CD4-positive, alpha-beta T cell treated with Interleukin-21 for 1 hour (primary cell): ENCODE results near the gene ADAMTS17.

ENCODE experiments used
- DNase-seq: peaks from one replicate; pipeline ENCODE4 v3.0.0-alpha.2; 2020

Gene ADAMTS17

GRCh38 chr15:100266166-100266565 lies 75.6 kb downstream of the ADAMTS17 start:
- DNase-seq: no peak

DNA sequence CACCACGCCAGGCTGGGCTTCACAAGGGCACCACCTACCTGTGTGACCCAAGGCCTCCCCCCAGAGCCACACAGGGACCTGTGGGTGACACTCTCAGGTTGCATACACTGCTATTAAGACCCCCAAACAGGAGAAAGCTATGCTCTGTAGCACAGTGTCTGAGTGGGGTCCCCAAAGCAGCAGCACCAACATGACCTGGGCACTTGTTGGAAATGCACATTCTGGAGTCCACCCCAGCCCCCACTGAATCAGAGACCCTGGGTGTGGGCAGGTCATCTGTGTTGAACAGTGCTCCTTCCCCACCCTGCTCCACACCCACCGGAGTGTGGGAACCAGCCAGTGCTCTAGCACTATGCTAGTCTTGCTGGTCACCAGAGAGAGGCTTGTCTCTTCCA lies 76.1 kb downstream of the ADAMTS17 start:
- DNase-seq: no peak

- no peak for DNase-seq
Measured at GRCh38 chr15:100264994-100265640, 76.7 kb downstream of the ADAMTS17 start.

- DNase-seq: no peak
Measured at GRCh38 chr15:100263721-100264455, 77.9 kb downstream of the ADAMTS17 start.

- DNase-seq: no peak
Measured at GRCh38 chr15:100263031-100263430, 78.7 kb downstream of the ADAMTS17 start.

GRCh38 chr15:100261302-100262240 lies 80.2 kb downstream of the ADAMTS17 start:
- DNase-seq: no peak

GRCh38 chr15:100259266-100259665 lies 82.5 kb downstream of the ADAMTS17 start:
- DNase-seq: no peak

- DNase-seq: no peak
Measured at GRCh38 chr15:100256970-100257650, 84.7 kb downstream of the ADAMTS17 start.

- DNase-seq: no peak
Measured at GRCh38 chr15:100256101-100256969, 85.4 kb downstream of the ADAMTS17 start.

- no peak for DNase-seq
Measured at GRCh38 chr15:100255644-100256043, 86.1 kb downstream of the ADAMTS17 start.

GRCh38 chr15:100254691-100255090 lies 87.1 kb downstream of the ADAMTS17 start:
- no peak for DNase-seq

GRCh38 chr15:100254285-100254684 lies 87.5 kb downstream of the ADAMTS17 start:
- no peak for DNase-seq

DNA sequence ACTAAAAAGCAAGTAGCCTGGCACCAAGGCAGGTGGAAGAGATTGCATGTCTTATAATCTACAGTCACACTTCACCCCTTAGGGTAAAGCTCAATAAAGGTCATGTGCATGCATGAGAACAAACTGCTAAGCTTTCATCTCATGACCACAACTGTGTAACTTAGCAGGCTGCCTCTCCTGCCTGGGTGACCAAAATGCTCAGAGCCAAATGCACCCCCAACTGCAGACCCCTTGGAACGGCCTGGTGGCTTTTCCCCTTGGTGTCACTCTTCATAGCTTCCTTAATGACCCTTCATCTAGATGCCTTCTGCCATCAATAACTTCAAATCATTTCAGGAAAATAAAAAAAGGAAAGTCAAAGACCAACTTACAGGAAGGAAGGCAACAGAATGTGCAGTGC lies 88.1 kb downstream of the ADAMTS17 start:
- no peak for DNase-seq

GRCh38 chr15:100252779-100253417 lies 88.9 kb downstream of the ADAMTS17 start:
- DNase-seq: no peak

DNA sequence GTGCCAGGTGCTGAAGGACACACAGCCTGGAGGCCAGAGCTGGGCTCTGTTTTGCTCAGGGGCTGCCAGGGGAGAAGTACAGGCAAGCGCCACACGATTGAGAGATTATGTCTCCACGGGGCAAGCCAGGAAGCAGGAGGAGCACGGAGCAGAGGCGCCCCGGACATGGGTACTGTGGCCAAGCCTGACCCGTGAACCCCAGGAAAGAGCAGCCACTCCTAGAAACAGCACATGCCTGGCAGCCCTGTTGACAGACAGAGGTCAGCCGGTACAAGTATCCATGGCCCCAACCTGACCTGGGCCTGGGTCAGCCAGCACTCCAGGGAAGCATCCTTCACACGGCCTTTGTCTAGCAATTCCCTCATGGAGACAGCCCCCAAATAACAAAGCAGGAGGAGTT lies 89.4 kb downstream of the ADAMTS17 start:
- no peak for DNase-seq

GRCh38 chr15:100250176-100250800 lies 91.5 kb downstream of the ADAMTS17 start:
- no peak for DNase-seq

GRCh38 chr15:100249096-100249815 lies 92.5 kb downstream of the ADAMTS17 start:
- no peak for DNase-seq

GRCh38 chr15:100248236-100248635 lies 93.5 kb downstream of the ADAMTS17 start:
- no peak for DNase-seq

DNA sequence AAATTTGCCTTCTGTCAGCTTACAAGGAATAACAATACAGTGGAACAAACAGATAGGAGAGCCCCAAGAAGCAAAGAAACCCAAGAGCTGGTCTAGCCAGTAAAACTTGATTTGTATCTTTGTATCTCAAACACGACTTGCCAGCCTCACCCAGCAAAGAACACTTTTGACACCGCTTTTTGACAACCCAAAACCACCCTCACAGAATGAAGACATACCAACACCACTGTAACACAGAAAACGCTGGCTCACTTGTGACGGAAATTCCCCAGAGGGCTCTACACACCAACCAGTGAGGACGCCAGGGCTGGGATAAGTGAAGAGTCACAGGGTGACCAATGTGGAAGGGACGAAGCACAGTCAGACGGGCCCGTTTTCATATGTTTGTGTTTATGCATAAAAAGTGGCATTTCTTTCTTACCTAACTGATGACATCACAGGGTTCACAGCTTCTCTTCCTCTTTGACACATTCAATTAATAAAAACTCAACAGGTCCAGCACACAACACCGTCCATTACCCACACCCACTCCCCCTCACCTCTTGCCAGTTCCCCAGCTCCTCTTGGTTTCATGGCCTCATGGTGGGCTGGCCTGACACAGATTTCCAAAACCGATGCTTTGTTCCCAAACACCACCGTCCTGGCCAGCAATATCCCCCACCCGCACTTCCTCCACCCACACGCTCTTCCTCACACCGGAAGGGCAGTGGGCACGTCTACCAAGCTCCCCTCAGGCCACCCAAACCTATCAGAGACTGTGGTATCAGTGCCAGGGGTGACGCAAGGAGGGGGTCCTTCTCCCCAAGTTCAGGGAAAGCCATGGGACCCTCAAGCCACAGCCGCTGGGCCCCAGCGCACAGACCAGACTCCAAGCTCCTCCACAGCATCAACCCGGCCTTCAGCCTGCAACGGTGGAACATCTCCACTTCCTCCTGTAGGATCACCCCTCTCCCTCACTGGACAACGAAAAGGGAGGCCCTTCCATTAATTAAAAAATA lies 94.2 kb downstream of the ADAMTS17 start:
- DNase-seq: no peak
